GM13977 (cell line): ENCODE data around the gene CTCFL.

Source experiments
- DNase-seq: peaks from one replicate; pipeline ENCODE4 v3.0.0; 2012; ENCODE audit warnings: low spot score
- CTCF ChIP-seq: IDR thresholded peaks from 2 replicates; pipeline ENCODE4 v1.5.1; 2012; ENCODE audit warnings: mild to moderate bottlenecking, control low read depth; ENCODE audit not compliant: insufficient read depth; ENCODE audit errors: extremely low read depth, missing control alignments
- in situ Hi-C: fragments of 300-500 bp; cut with MboI; formaldehyde crosslinking; loops from one replicate; pipeline ENCODE4 v1.12.0; 2022; ENCODE audit warnings: low sequenced_read_pairs, low pct_unique_long_range_greater_than_20kb, mixed read lengths, inconsistent platforms; ENCODE audit not compliant: unreplicated experiment

The CTCFL gene

GRCh38 chr20:57449398-57450354, 75.3 kb downstream of the CTCFL start:
- no peak for DNase-seq
- TF ChIP-seq CTCF, result no peak
- in situ Hi-C loops, result no loop called here

DNA sequence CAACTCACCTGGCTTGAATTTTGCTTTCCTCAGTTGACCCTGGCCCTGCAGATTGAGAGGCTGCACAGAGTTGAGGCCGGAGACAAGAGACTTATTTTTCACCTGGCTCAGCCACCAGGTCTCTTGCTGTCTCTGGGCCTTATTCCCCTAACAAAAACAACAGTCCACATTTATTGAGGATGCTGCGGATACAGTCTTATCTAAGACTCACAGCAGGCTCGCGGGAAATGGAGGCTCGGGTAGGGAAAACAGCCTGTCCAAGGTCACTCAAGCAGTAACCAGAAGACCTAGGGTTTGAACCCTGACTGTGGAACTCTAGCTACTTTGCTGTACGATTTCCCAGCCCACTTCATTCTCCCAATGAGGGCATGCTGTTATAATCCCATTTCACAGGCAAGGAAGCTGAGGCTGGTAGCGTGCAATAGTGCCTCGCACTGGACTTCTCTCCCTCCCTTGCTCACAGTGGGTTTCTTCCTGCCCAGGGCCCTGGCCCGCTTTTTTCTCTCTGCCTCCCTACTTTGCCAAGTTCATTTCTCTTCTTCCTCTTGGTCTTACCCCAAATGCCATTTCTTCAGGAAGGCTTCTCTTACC, 76.1 kb downstream of the CTCFL start:
- DNase-seq, result no peak
- in situ Hi-C loops, result no loop called here
- no peak for TF ChIP-seq CTCF
